MV-4-11 (cell line): ENCODE measurements around the gene TBC1D25.

Source experiments
- DNase-seq: peaks from one replicate; lab custom pipeline; 2025; lab: John Stamatoyannopoulos, UW

TBC1D25 gene, protein sequence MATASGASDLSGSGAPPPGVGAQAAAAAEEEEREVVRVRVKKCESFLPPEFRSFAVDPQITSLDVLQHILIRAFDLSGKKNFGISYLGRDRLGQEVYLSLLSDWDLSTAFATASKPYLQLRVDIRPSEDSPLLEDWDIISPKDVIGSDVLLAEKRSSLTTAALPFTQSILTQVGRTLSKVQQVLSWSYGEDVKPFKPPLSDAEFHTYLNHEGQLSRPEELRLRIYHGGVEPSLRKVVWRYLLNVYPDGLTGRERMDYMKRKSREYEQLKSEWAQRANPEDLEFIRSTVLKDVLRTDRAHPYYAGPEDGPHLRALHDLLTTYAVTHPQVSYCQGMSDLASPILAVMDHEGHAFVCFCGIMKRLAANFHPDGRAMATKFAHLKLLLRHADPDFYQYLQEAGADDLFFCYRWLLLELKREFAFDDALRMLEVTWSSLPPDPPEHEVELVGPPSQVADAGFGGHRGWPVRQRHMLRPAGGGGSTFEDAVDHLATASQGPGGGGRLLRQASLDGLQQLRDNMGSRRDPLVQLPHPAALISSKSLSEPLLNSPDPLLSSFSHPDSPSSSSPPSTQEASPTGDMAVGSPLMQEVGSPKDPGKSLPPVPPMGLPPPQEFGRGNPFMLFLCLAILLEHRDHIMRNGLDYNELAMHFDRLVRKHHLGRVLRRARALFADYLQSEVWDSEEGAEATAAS

GRCh38 chrX:48539345-48540027 lies at the start of gene TBC1D25:
Gene TBC1D25 (plus strand): TSS chrX:48539714. CDS start chrX:48539798, 84 bp downstream.
- DNase-seq: peak; percentile 97

DNA sequence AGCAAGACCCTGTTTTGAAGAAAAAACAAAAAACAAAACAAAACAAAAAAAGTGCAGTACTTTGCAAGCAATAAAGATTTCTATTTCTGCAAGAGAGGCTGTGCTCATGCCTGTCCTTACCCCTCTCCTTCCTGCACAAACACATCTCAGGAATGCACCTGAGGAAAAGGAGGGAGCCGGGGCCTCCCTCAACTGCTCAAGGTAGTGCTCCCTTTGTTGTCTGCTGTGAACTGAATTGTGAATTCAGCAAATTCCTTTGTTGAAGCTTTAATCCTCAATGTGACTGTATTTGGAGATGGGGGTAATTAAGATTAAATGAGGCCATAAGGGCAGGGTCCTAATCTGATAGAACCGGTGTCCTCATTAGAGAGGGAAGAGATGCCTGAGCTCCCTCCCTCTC lies 49.6 kb upstream of the TBC1D25 start:
- DNase-seq: no peak

GRCh38 chrX:48490661-48491060 lies 48.9 kb upstream of the TBC1D25 start:
- no peak for DNase-seq

GRCh38 chrX:48491809-48492208 lies 47.7 kb upstream of the TBC1D25 start:
- DNase-seq: no peak

DNA sequence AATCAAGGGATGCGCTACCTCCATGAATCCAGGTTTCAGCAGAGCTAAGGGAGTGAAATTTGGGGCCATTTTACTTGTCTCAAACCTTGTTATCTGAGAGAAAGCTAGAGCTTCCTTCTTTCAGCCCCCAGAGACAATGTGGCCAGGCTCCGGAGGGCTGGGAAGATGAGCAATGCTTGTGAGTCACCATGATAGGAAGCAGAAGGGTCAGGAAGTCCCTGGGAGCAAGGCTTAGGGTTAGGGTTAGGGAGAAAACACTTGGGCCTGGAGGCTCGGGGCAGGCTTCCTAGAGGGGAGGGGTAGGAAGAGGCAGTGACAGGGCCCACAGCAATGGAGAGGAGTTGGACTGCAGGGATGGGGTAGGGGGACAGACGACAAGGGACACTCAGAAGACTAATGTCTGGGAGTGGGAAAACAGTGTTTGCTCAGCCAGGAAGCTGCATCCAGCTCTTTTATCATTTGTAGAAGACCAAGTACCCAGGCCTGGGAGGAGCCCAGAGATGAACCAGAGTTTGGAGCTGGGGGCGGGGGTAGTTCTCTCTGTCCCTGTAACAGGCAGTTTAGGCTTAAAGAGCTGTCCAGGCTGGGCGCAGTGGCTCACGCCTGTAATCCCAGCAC lies 47.1 kb upstream of the TBC1D25 start:
- peak; percentile 77 for DNase-seq

- peak; percentile 32 for DNase-seq
Measured at GRCh38 chrX:48493890-48494364, 45.6 kb upstream of the TBC1D25 start.

- DNase-seq: no peak
Measured at GRCh38 chrX:48496660-48497059, 42.9 kb upstream of the TBC1D25 start.

- DNase-seq: no peak
Measured at GRCh38 chrX:48497871-48498270, 41.6 kb upstream of the TBC1D25 start.

DNA sequence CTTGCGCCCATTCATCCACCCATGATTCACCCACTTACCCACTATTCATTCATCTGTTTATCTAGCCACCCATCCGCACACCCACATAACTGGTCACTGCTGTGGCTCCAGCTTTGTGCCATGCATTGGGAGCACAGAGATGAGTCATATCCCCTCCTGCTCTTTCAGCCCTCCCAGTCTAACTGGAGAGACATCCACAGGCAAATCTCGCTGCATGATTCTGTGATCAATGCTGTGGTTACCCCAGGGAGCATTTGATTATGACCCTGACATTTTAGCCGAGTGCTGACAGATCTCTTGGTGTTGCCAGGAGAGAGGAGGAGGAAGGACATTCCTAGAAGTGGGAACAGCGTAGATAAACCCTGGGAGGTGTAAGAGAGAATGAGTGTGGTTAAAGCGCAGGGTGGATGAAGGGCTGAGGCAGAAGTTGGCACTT lies 41.1 kb upstream of the TBC1D25 start:
- peak; percentile 26 for DNase-seq

- no peak for DNase-seq
Measured at GRCh38 chrX:48504261-48504660, 35.3 kb upstream of the TBC1D25 start.

- peak; percentile 0 for DNase-seq
Measured at GRCh38 chrX:48505481-48505880, 34.0 kb upstream of the TBC1D25 start.

- no peak for DNase-seq
Measured at GRCh38 chrX:48507246-48507645, 32.3 kb upstream of the TBC1D25 start.

DNA sequence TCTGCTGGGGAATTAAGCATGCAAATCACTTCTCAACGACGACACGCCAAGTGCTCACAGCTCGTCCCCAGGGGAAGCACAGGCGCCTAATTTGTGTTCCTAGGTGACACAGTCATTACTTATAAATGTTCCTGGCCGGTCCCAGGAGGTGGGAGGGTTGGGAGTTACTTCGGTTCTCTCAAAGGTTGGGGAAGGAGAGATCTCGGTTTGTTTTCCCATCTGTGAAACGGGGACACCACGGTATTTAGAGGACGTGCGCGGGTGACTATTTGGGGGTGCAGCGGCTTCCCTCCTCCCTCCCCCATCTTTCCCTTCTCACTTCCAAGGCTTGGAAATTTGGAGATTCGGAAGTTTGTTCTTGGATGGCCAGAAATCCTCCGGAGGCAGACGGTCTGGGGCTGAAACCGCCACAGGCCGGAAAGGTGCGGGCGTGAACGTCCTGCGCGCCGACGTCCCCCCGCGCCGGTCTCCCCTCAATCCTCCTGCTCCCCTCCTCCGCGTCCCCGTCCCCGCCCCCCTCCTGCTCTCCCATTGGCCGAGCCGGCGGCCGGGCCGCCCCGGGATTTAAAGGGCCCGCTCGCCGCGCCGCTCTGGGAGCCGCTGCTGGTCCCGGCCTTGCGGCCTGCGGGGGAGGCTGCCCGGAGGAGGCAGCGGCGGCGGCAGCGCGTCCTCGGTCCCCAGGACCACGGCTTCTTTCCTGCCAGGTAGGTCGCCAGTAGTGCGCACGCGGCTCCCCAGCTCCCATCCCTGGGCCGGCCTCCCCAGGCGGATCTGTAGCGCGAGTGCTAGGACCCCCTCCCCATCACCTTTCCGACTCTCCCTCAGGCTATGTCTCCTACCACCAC lies 30.9 kb upstream of the TBC1D25 start, which contains the start of gene PORCN:
TSS of gene PORCN (plus strand) at position 593 of the 845 bp plus-strand sequence. CDS start 829 bp downstream, outside the sequence.
- DNase-seq: peak; percentile 40

GRCh38 chrX:48509245-48509590 lies 30.3 kb upstream of the TBC1D25 start:
- no peak for DNase-seq

DNA sequence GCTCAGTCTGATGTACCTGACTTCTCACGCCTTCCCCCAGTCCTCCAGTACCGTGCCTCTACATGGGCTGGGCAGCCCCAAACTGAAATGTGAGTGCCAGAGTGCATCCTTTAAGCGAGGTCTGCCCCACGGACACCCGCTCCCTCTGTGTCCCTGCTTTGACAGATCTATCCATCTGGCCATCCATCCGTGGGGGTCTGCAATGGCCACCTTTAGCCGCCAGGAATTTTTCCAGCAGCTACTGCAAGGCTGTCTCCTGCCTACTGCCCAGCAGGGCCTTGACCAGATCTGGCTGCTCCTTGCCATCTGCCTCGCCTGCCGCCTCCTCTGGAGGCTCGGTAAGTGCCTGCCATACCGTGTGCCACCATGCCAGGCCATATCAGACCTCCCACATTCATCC lies 29.9 kb upstream of the TBC1D25 start:
- DNase-seq: no peak

- no peak for DNase-seq
Measured at GRCh38 chrX:48511560-48511959, 28.0 kb upstream of the TBC1D25 start.

- DNase-seq: no peak
Measured at GRCh38 chrX:48512371-48512935, 27.1 kb upstream of the TBC1D25 start.

DNA sequence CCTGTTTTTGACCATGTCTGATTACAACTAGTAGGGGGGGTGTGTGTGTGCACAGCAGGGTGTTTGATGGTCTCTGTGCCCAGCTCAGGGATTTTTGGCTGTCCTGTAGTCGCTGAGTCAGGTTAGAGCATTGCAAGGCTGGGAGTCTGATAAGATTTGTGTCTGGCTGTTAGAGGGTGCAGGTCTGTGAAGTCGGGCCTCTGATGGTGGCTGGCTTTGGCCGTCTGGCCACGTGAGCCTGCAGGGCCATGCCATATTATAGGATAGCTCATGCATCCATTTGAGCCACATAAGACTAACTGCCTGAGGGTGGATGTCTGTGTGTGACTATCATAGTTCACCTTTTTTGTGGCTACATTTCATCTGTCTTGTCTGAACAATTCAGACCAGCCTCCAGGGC lies 25.8 kb upstream of the TBC1D25 start:
- no peak for DNase-seq

GRCh38 chrX:48514126-48514806 lies 25.2 kb upstream of the TBC1D25 start:
- DNase-seq: no peak

- DNase-seq: no peak
Measured at GRCh38 chrX:48514868-48515460, 24.6 kb upstream of the TBC1D25 start.
